Colonic mucosa (tissue), 4 donors: ENCODE results near the gene ALG12. TPM values are rescaled to one million over a fixed set of nuclear protein-coding genes. Genes with fewer than 3 reads are reported as not detected.
"Not testable (repeated sequence)": the region's sequence is repeated elsewhere in the genome, so short reads cannot be mapped to it uniquely, and the experiment has no call there.

ENCODE experiments used
- DNase-seq: peaks from one replicate; pipeline ENCODE4 v3.0.0-alpha.2; 2020
- H3K27ac ChIP-seq: fragments of 200-600 bp; one replicate; pipeline ENCODE4 v1.8.0; 2021
- H3K27me3 ChIP-seq: fragments of 200-600 bp; one replicate; pipeline ENCODE4 v1.8.0; 2021
- H3K36me3 ChIP-seq: fragments of 200-600 bp; one replicate; pipeline ENCODE4 v1.8.0; 2021
- H3K4me1 ChIP-seq: fragments of 200-600 bp; one replicate; pipeline ENCODE4 v1.8.0; 2021; ENCODE audit warnings: mild to moderate bottlenecking
- H3K4me3 ChIP-seq: fragments of 200-600 bp; one replicate; pipeline ENCODE4 v1.8.0; 2021
- H3K9ac ChIP-seq, 2 donors: one replicate each; pipeline ENCODE4 v1.7.0; 2013; ENCODE audit warnings: control low read depth in 2 of 2, low read depth in 2 of 2, low read length in 2 of 2
- H3K9me3 ChIP-seq: fragments of 200-600 bp; one replicate; pipeline ENCODE4 v1.8.0; 2021
- intact Hi-C: fragments of 100-400 bp; cut with DNase I; formaldehyde crosslinking; loops from one replicate; pipeline ENCODE4 v1.14.1; 2022
- total RNA-seq, 2 donors: library from RNA; stranded (reverse); fragmentation: NEBNext Ultra II Directional in 1 of 2; extraction: Animal tissue kit (Norgen Biotek cat#: 25700) in 1 of 2; gene quantifications; one replicate each; pipeline ENCODE4 v1.2.1, GENCODE V29; 2021
- TF ChIP-seq, protein P1 (sequence below): fragments of 200-600 bp; IDR thresholded peaks from one replicate; pipeline ENCODE4 v1.8.0; 2022; ENCODE audit warnings: antibody characterized with exemption, mild to moderate bottlenecking
- donor health status: healthy.
- donor health status: DM: no; HTN: no; CAD: no.
- donor health status: DM: no; HTN: no; CAD: no.

The ALG12 gene
- total RNA-seq, 2 donors from 2014 or later, result 17.8 to 43.5 TPM

GRCh38 chr22:49948958-49949913 is 31.0 kb upstream of the ALG12 start:
- peak overlapping the region; percentile 93 to 95 for H3K9ac ChIP-seq
- TF ChIP-seq, protein P1, sequence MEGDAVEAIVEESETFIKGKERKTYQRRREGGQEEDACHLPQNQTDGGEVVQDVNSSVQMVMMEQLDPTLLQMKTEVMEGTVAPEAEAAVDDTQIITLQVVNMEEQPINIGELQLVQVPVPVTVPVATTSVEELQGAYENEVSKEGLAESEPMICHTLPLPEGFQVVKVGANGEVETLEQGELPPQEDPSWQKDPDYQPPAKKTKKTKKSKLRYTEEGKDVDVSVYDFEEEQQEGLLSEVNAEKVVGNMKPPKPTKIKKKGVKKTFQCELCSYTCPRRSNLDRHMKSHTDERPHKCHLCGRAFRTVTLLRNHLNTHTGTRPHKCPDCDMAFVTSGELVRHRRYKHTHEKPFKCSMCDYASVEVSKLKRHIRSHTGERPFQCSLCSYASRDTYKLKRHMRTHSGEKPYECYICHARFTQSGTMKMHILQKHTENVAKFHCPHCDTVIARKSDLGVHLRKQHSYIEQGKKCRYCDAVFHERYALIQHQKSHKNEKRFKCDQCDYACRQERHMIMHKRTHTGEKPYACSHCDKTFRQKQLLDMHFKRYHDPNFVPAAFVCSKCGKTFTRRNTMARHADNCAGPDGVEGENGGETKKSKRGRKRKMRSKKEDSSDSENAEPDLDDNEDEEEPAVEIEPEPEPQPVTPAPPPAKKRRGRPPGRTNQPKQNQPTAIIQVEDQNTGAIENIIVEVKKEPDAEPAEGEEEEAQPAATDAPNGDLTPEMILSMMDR, result no peak
- intact Hi-C loops, result no loop called here
- no peaks in the 10 kb centered on the region for H3K36me3 ChIP-seq
- peak; percentile 90 for DNase-seq
- no peaks in the 10 kb centered on the region for H3K27me3 ChIP-seq
- peak overlapping the region; percentile 99 for H3K27ac ChIP-seq
- no peaks in the 10 kb centered on the region for H3K9me3 ChIP-seq
- H3K4me3 ChIP-seq, result peak overlapping the region; percentile 43
- peaks cover 24% of the 10 kb centered on the region for H3K4me1 ChIP-seq

DNA sequence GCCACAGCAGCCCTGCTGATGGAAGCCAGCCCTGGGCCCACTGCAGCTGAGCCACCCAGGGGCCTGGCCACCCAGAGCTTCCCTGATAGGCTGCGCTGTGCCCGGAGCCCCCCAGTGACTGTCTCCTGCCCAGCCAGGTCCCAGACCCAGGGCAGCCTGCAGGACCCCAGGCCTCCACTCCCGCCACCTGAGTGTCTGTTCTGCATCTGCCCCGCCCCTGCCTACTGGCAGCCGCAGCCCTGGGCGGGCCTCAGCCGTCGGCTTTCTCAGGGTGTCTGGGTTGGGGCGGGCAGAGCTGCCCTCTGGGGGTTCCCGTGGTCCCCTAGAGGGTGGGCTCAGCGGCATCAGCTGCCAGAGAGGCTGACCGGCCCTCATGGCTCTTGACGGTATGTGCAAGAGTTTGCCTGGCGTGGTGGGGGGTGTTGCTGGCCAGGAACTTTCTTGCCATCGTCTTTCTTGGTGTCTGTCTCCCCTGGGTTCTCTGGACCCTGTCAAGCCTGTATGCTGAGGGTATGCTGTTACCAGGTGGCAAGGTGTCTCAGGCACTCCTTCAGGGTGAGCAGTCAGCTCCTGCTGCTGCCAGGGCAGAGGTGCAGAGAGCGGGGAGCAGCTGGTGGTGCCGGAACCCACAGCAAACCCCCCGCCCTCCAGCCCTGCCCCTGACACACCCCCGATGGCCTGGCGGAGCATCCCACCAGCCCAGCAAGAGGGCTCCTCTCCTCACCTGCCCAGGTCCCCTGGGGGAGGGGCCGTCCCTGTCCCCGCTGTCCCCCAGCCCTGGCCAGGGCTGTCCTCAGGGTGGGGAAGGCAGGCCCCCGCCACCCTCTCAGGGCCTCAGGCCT is 30.1 kb upstream of the ALG12 start:
- intact Hi-C loops, result no loop called here
- peak; percentile 80 for DNase-seq
- H3K4me3 ChIP-seq, result peak overlapping the region; percentile 43
- no peaks in the 10 kb centered on the region for H3K27me3 ChIP-seq
- peak overlapping the region; percentile 99 for H3K27ac ChIP-seq
- peaks cover 24% of the 10 kb centered on the region for H3K4me1 ChIP-seq
- TF ChIP-seq, protein P1, result no peak
- no peaks in the 10 kb centered on the region for H3K36me3 ChIP-seq
- H3K9me3 ChIP-seq, result no peaks in the 10 kb centered on the region
- peak overlapping the region; percentile 93 to 95 for H3K9ac ChIP-seq

DNA sequence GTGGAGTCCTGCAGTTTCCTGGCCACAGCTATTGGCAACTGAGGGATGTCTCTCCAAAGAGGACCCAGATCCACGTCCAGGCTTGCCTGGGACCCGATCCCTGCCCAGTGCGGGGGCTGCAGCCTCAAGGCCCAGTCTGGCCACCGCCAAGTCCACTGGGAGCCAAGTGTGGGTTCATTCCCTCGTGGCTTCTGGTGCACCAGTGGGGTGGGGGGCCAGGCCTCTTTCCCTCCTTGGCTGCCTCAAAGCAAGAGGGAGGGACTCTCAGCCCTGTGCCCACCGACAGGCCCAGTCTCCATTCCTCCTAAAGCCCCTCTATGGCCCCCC is 29.0 kb upstream of the ALG12 start:
- peak overlapping the region; percentile 43 for H3K4me3 ChIP-seq
- TF ChIP-seq, protein P1, result no peak
- H3K4me1 ChIP-seq, result peaks cover 16% of the 10 kb centered on the region

DNA sequence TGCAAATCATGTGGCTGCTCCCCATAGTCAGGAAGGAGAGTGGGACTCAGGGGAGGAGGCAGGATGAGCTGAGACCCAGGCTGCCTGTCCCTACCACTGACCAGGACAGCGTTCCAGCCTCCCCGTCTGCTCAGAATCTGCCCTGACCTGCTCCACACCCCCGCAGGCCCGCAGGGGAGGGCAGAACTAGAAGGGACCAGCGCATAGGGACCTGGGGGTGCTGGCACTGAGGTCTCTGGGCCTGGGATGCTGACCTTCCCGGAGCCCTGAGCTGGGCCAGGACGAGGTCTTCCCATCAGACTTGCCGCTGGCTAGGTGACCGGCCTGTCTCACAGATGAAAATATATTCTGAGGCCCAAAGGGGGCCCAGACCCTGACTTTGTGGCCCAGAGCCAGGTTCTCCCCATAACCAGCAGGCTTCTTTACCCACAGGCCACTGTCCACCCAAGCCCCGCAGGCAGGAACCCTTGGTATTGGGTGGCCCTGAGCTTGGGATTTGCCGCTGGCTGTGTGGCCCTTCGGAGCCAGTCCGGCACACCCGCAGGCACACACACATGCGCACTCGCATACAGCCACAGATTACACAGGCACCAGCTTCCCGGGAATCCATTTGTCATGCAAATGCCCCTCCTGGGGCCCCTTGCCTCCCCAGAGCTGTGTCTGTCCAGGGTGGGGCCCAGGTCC is 28.5 kb upstream of the ALG12 start:
- Histone ChIP-seq H3K4me1 (peaks cover 10% of the 10 kb centered on the region), H3K27me3 (no peaks in the 10 kb centered on the region), H3K9ac (peak overlapping the region; percentile 93 to 95)

More for the DNA sequence above, 29.0 kb upstream of the ALG12 start:
- intact Hi-C loops, result no loop called here
- no peaks in the 10 kb centered on the region for H3K36me3 ChIP-seq
- no peaks in the 10 kb centered on the region for H3K27me3 ChIP-seq
- H3K9me3 ChIP-seq, result no peaks in the 10 kb centered on the region
- H3K27ac ChIP-seq, result peak overlapping the region; percentile 99
- peak overlapping the region; percentile 93 to 95 for H3K9ac ChIP-seq
- no peak for DNase-seq

GRCh38 chr22:49945042-49945794 is 27.0 kb upstream of the ALG12 start:
- DNase-seq, H3K36me3 ChIP-seq, H3K27me3 ChIP-seq, intact Hi-C loops, H3K4me1 ChIP-seq, H3K9me3 ChIP-seq, H3K9ac ChIP-seq, H3K4me3 ChIP-seq: not testable (repeated sequence)
- H3K27ac ChIP-seq, result peak overlapping the region; percentile 99

More for the DNA sequence above, 28.5 kb upstream of the ALG12 start:
- Histone ChIP-seq H3K9me3 (no peaks in the 10 kb centered on the region), H3K4me3 (no peak overlapping the region), H3K36me3 (no peaks in the 10 kb centered on the region), H3K27ac (peak overlapping the region; percentile 99)
- DNase-seq, result peak; percentile 75
- intact Hi-C loops, result no loop called here
- TF ChIP-seq, protein P1, result no peak
